ENCODE results near the gene TBCD. TPM values are rescaled to one million over a fixed set of nuclear protein-coding genes. Genes with fewer than 3 reads are reported as not detected.

Gene TBCD
- polyA plus RNA-seq, 1 donor from 2014 or later = 67.2 TPM

- no peak overlapping the region for H3K9ac ChIP-seq (ENCODE audit: low read length)
- no peak overlapping the region for H3K27ac ChIP-seq (ENCODE audit: low read length)
- H3K79me2 ChIP-seq (replicated peaks; ENCODE audit: insufficient read depth, low read length) = no peaks in the 10 kb centered on the region
- H3K4me2 ChIP-seq (ENCODE audit: low read length) = no peak overlapping the region
- no peaks in the 10 kb centered on the region for H3K9me2 ChIP-seq (ENCODE audit: insufficient read depth, low read length)
- no peaks in the 10 kb centered on the region for H3K27me3 ChIP-seq (ENCODE audit: insufficient read depth, low read depth, low read length)
- no peaks in the 10 kb centered on the region for H3F3A ChIP-seq (ENCODE audit: insufficient read depth, low read length, poor library complexity, severe bottlenecking)
- H3K36me3 ChIP-seq (ENCODE audit: insufficient read depth, low read length) = peaks cover 5% of the 10 kb centered on the region
- no peaks in the 10 kb centered on the region for H4K20me1 ChIP-seq (ENCODE audit: insufficient read depth)
- no peaks in the 10 kb centered on the region for H3K9me3 ChIP-seq (ENCODE audit: low read length)
- no peak overlapping the region for H2AFZ ChIP-seq (ENCODE audit: low read depth, low read length)
- H3K4me3 ChIP-seq (ENCODE audit: low read length) = no peak overlapping the region
- TF ChIP-seq POLR2AphosphoS5 (IDR thresholded peaks at IDR 0.05) (no peak), CTCF (IDR thresholded peaks at IDR 0.05; ENCODE audit: poor library complexity, severe bottlenecking) (no peak), EP300 (conservative IDR thresholded peaks at IDR 0.05; ENCODE audit: poor library complexity, severe bottlenecking) (no peak)
Measured at GRCh38 chr17:82726427-82726826, 25.4 kb upstream of the TBCD start.

- Histone ChIP-seq H3K27ac (ENCODE audit: low read length) (no peak overlapping the region), H3K4me3 (ENCODE audit: low read length) (no peak overlapping the region), H3K4me2 (ENCODE audit: low read length) (no peak overlapping the region), H3K36me3 (ENCODE audit: insufficient read depth, low read length) (no peaks in the 10 kb centered on the region), H4K20me1 (ENCODE audit: insufficient read depth) (no peaks in the 10 kb centered on the region), H3K79me2 (replicated peaks; ENCODE audit: insufficient read depth, low read length) (no peaks in the 10 kb centered on the region), H3K9me2 (ENCODE audit: insufficient read depth, low read length) (no peaks in the 10 kb centered on the region), H3K9ac (ENCODE audit: low read length) (no peak overlapping the region), H3F3A (ENCODE audit: insufficient read depth, low read length, poor library complexity, severe bottlenecking) (no peaks in the 10 kb centered on the region), H3K27me3 (ENCODE audit: insufficient read depth, low read depth, low read length) (no peaks in the 10 kb centered on the region), H3K9me3 (ENCODE audit: low read length) (no peaks in the 10 kb centered on the region), H2AFZ (ENCODE audit: low read depth, low read length) (no peak overlapping the region)
- no peak for TF ChIP-seq SMC3 (conservative IDR thresholded peaks at IDR 0.05; ENCODE audit: poor library complexity)
- TF ChIP-seq POLR2AphosphoS5 (IDR thresholded peaks at IDR 0.05) = no peak
- no peak for TF ChIP-seq MXI1 (conservative IDR thresholded peaks at IDR 0.05; ENCODE audit: poor library complexity, severe bottlenecking)
- TF ChIP-seq REST (IDR thresholded peaks at IDR 0.05; ENCODE audit: borderline replicate concordance) = no peak
- no peak for TF ChIP-seq CTCF (IDR thresholded peaks at IDR 0.05; ENCODE audit: poor library complexity, severe bottlenecking)
Measured at GRCh38 chr17:82729479-82730260, 22.2 kb upstream of the TBCD start.

All from neural cell (in vitro differentiated cells).